Measurements from ENCODE around the gene CTSW. TPM values are rescaled to one million over a fixed set of nuclear protein-coding genes. Genes with fewer than 3 reads are reported as not detected.

The CTSW gene
- total RNA-seq, 2 experiments from 2014 or later: not detected

DNA sequence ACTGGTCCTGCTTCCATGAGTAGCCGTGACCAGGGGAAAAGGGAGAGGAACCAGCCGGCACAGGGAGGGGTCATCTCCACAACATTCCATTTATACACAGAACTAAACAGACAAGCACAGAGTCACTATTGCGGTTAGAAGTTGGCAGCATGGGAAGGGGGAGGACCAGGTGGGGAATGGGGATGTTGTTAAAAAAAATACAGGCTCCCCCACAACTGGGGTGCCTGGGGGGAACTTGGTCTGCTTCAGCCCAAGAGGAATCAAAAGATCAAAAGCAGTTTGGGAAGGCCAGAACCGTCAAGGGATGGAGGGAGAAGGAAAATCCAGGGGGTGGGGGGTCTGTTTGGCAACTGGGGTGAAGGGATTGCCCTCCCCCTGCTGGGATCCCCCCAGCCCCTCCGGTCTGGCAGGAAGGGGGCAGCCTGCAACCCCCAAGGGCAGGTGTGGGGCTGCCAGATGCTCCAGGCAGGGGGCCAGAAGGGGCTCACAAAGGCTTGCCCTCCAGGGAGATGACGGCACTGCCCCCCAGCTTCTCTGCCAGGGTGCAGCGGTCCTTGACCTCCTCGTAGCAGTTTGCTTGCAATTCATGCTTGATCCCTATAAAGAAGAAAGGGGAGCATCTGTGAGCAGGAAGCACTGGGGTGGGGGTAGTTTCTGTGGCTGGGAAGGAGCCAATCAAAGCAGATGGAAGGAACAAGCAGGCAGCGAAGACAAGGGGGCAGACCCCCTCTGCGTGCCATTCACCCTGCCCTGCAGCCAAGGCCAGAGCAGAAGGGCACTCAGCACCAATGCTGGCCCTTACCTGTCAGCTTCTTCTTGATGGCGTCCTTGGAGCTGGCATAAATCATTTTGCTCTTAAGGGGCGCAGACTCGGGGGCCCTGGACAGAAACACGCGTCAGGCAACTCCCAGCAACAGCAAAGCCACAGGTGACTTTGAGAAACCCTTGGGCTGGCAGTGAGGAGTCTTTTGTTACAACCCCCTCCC is 24.5 kb upstream of the CTSW start:
- peaks cover 20% of the 10 kb centered on the region for H3K4me1 ChIP-seq (ENCODE audit: insufficient read depth, low read length, poor library complexity, severe bottlenecking)
- H2AFZ ChIP-seq (ENCODE audit: low read length): no peak overlapping the region
- H3K36me3 ChIP-seq (ENCODE audit: insufficient read depth, low read length): peaks cover 69% of the 10 kb centered on the region
- intact Hi-C loops (cut with micrococcal nuclease; ENCODE audit: unreplicated experiment): loop anchor here (5.0 kb wide), 1 partner anchor 412 kb away; the partner anchor contains the start of gene RAB1B
- no peak for DNase-seq (ENCODE audit: low spot score)
- peaks cover 36% of the 10 kb centered on the region for H3K79me2 ChIP-seq (ENCODE audit: insufficient read depth, low read depth, low read length)
- no peak overlapping the region; the same call in 1 of the 2 replicates for H3K4me2 ChIP-seq (ENCODE audit: low read length)
- H3K9me3 ChIP-seq (ENCODE audit: low read length): peaks cover 7% of the 10 kb centered on the region; the same call in 1 of the 2 replicates
- TSS peak; percentile 97 for BruUV-seq (replicated peaks)
- ChIA-PET POLR2A (no interaction called here), CTCF (ENCODE audit: unreplicated experiment) (no interaction called here)
- no peak overlapping the region for H3K4me3 ChIP-seq (ENCODE audit: low read depth, low read length, poor library complexity, severe bottlenecking)
- no peaks in the 10 kb centered on the region for H3K9me2 ChIP-seq (ENCODE audit: insufficient read depth, low read length)
- H3K27ac ChIP-seq (ENCODE audit: low read depth, low read length, poor library complexity, severe bottlenecking): no peak overlapping the region
- TF ChIP-seq EZH2phosphoT487 (IDR thresholded peaks at IDR 0.05; ENCODE audit: borderline replicate concordance, low read depth, low read length): no peak
- no peak for TF ChIP-seq CTCF (conservative IDR thresholded peaks at IDR 0.05; ENCODE audit: low read length)
- H4K20me1 ChIP-seq (ENCODE audit: insufficient read depth, low read length): peaks cover 16% of the 10 kb centered on the region

- Histone ChIP-seq H2AFZ (ENCODE audit: low read length) (no peak overlapping the region), H3K9me2 (ENCODE audit: insufficient read depth, low read length) (no peaks in the 10 kb centered on the region), H3K9me3 (ENCODE audit: low read length) (peaks cover 7% of the 10 kb centered on the region; the same call in 1 of the 2 replicates), H3K27ac (ENCODE audit: low read depth, low read length, poor library complexity, severe bottlenecking) (no peak overlapping the region), H4K20me1 (ENCODE audit: insufficient read depth, low read length) (peaks cover 16% of the 10 kb centered on the region), H3K4me1 (ENCODE audit: insufficient read depth, low read length, poor library complexity, severe bottlenecking) (peaks cover 20% of the 10 kb centered on the region), H3K4me3 (ENCODE audit: low read depth, low read length, poor library complexity, severe bottlenecking) (peak overlapping the region; percentile 99), H3K79me2 (ENCODE audit: insufficient read depth, low read depth, low read length) (peaks cover 37% of the 10 kb centered on the region), H3K4me2 (ENCODE audit: low read length) (peak overlapping the region; percentile 94), H3K36me3 (ENCODE audit: insufficient read depth, low read length) (peaks cover 66% of the 10 kb centered on the region)
- intact Hi-C loops (cut with micrococcal nuclease; ENCODE audit: unreplicated experiment): loop anchor here (5.0 kb wide), 1 partner anchor 411 kb away; the partner anchor contains the start of gene RAB1B
- DNase-seq (ENCODE audit: low spot score): no peak
- BruUV-seq (replicated peaks): no TSS peak
- TF ChIP-seq EZH2phosphoT487 (IDR thresholded peaks at IDR 0.05; ENCODE audit: borderline replicate concordance, low read depth, low read length) (no peak), CTCF (conservative IDR thresholded peaks at IDR 0.05; ENCODE audit: low read length) (no peak)
- POLR2A ChIA-PET: no interaction called here
- CTCF ChIA-PET (ENCODE audit: unreplicated experiment): no interaction called here
Measured at GRCh38 chr11:65855927-65856363, 23.7 kb upstream of the CTSW start.
